H9 (cell line): ENCODE data around the gene TMEM200A. TPM values are rescaled to one million over a fixed set of nuclear protein-coding genes. Genes with fewer than 3 reads are reported as not detected.

Source experiments
- DNase-seq: peaks from one replicate; pipeline ENCODE4 v3.0.0-alpha.2; 2017
- H2AFZ ChIP-seq: one replicate; pipeline ENCODE4 v1.6.1; 2013; ENCODE audit warnings: mild to moderate bottlenecking, low read length, control low read depth, moderate library complexity
- H2AK5ac ChIP-seq: 2 replicates; pipeline ENCODE4 v1.6.1; 2013; ENCODE audit warnings: low read length, control low read depth, mixed read lengths; ENCODE audit not compliant: insufficient read length
- H2BK120ac ChIP-seq: one replicate; pipeline ENCODE4 v1.6.1; 2013; ENCODE audit warnings: low read depth, mild to moderate bottlenecking, low read length, control low read depth, inconsistent platforms; ENCODE audit not compliant: poor library complexity, severe bottlenecking
- H2BK12ac ChIP-seq: 2 replicates; pipeline ENCODE4 v1.6.1; 2013; ENCODE audit warnings: low read length, control low read depth, mixed read lengths, low read depth; ENCODE audit not compliant: insufficient read length
- H2BK15ac ChIP-seq: 2 replicates; pipeline ENCODE4 v1.6.1; 2013; ENCODE audit warnings: low read depth, low read length, control low read depth
- H2BK20ac ChIP-seq: one replicate; pipeline ENCODE4 v1.6.1; 2013; ENCODE audit warnings: low read depth, mild to moderate bottlenecking, low read length, control low read depth, inconsistent platforms; ENCODE audit not compliant: poor library complexity, severe bottlenecking
- H2BK5ac ChIP-seq: 2 replicates; pipeline ENCODE4 v1.6.1; 2013; ENCODE audit warnings: low read length, control low read depth, mixed read lengths; ENCODE audit not compliant: insufficient read length
- H3K14ac ChIP-seq: 2 replicates; pipeline ENCODE4 v1.6.1; 2013; ENCODE audit warnings: low read length, control low read depth; ENCODE audit not compliant: insufficient read depth
- H3K18ac ChIP-seq: 2 replicates; pipeline ENCODE4 v1.6.1; 2013; ENCODE audit warnings: low read depth, mild to moderate bottlenecking, mixed read lengths, low read length, control low read depth; ENCODE audit not compliant: insufficient read length
- H3K23ac ChIP-seq: 2 replicates; pipeline ENCODE4 v1.6.1; 2013; ENCODE audit warnings: low read length, control low read depth, mixed read lengths, low read depth; ENCODE audit not compliant: insufficient read length
- H3K23me2 ChIP-seq: 2 replicates; pipeline ENCODE4 v1.6.1; 2013; ENCODE audit warnings: low read depth, mild to moderate bottlenecking, mixed read lengths, low read length, control low read depth; ENCODE audit not compliant: insufficient read length, poor library complexity, severe bottlenecking
- H3K27ac ChIP-seq: 2 replicates; pipeline ENCODE4 v1.5.1; 2013; ENCODE audit warnings: low read length, control low read depth, mixed read lengths, low read depth; ENCODE audit not compliant: insufficient read length
- H3K27me3 ChIP-seq: 2 replicates; pipeline ENCODE4 v1.6.1; 2013; ENCODE audit warnings: low read length, control low read depth, inconsistent platforms; ENCODE audit not compliant: insufficient read depth
- H3K4ac ChIP-seq: 2 replicates; pipeline ENCODE4 v1.6.1; 2013; ENCODE audit warnings: low read depth, mild to moderate bottlenecking, control low read depth, inconsistent platforms, low read length, moderate library complexity
- H3K4me1 ChIP-seq: 2 replicates; pipeline ENCODE4 v1.6.1; 2013; ENCODE audit warnings: low read length, control low read depth, inconsistent platforms; ENCODE audit not compliant: insufficient read depth
- H3K4me2 ChIP-seq: 2 replicates; pipeline ENCODE4 v1.6.1; 2013; ENCODE audit warnings: low read length, control low read depth, mixed read lengths; ENCODE audit not compliant: insufficient read length, insufficient read depth
- H3K56ac ChIP-seq: 2 replicates; pipeline ENCODE4 v1.6.1; 2013; ENCODE audit warnings: low read depth, mild to moderate bottlenecking, mixed read lengths, low read length, control low read depth; ENCODE audit not compliant: insufficient read length
- H3K79me1 ChIP-seq: 2 replicates; pipeline ENCODE4 v1.6.1; 2013; ENCODE audit warnings: low read depth, mild to moderate bottlenecking, moderate library complexity, low read length, control low read depth, inconsistent platforms; ENCODE audit not compliant: insufficient read depth, poor library complexity, severe bottlenecking
- H3K79me2 ChIP-seq: 2 replicates; pipeline ENCODE4 v1.6.1; 2013; ENCODE audit warnings: low read length, control low read depth, inconsistent platforms; ENCODE audit not compliant: insufficient read depth
- H3K9ac ChIP-seq: 2 replicates; pipeline ENCODE4 v1.6.1; 2013; ENCODE audit warnings: low read length, control low read depth, mixed read lengths; ENCODE audit not compliant: insufficient read length; ENCODE audit errors: extremely low read depth
- H3K9me3 ChIP-seq: one replicate; pipeline ENCODE4 v1.6.1; 2013; ENCODE audit warnings: low read depth, low read length, inconsistent platforms; ENCODE audit not compliant: control insufficient read depth
- H3T11ph ChIP-seq: one replicate; pipeline ENCODE4 v1.6.1; 2013; ENCODE audit warnings: mild to moderate bottlenecking, low read length, control low read depth, inconsistent platforms
- H4K20me1 ChIP-seq: one replicate; pipeline ENCODE4 v1.6.1; 2013; ENCODE audit not compliant: control insufficient read depth, insufficient read length, insufficient read depth
- H4K5ac ChIP-seq: 2 replicates; pipeline ENCODE4 v1.6.1; 2013; ENCODE audit warnings: low read depth, mild to moderate bottlenecking, mixed read lengths, low read length, control low read depth; ENCODE audit not compliant: insufficient read length
- H4K8ac ChIP-seq: replicated peaks from 2 replicates; pipeline ENCODE4 v1.6.1; 2013; ENCODE audit warnings: low read length, control low read depth, mixed read lengths, low read depth; ENCODE audit not compliant: insufficient read length
- H4K91ac ChIP-seq: 2 replicates; pipeline ENCODE4 v1.6.1; 2013; ENCODE audit warnings: low read depth, mild to moderate bottlenecking, moderate library complexity, mixed read lengths, low read length, control low read depth; ENCODE audit not compliant: insufficient read length
- H3K27ac Mint-ChIP-seq, 3 experiments: 2 replicates in 2 of 3; 3 replicates in 1 of 3; pipeline ENCODE4 v1.8.0; 2020 to 2021; ENCODE audit warnings: mixed read lengths in 3 of 3, mild to moderate bottlenecking in 1 of 3, moderate library complexity in 1 of 3
- H3K27me3 Mint-ChIP-seq: 2 replicates; pipeline ENCODE4 v1.8.0; 2021; ENCODE audit warnings: low read depth, mild to moderate bottlenecking, moderate library complexity, mixed read lengths
- H3K36me3 Mint-ChIP-seq, 3 experiments: 2 replicates in 2 of 3; 3 replicates in 1 of 3; pipeline ENCODE4 v1.8.0; 2020 to 2021; ENCODE audit warnings: low read depth in 3 of 3, mixed read lengths in 3 of 3; ENCODE audit not compliant: insufficient read depth in 1 of 3
- H3K4me1 Mint-ChIP-seq, 2 experiments: 2 replicates each; pipeline ENCODE4 v1.8.0; 2020; ENCODE audit warnings: mixed read lengths in 2 of 2
- H3K4me3 Mint-ChIP-seq, 2 experiments: 2 replicates in 1 of 2; 3 replicates in 1 of 2; pipeline ENCODE4 v1.8.0; 2020 to 2021; ENCODE audit warnings: mild to moderate bottlenecking in 2 of 2, mixed read lengths in 2 of 2, moderate library complexity in 1 of 2
- H3K9me3 Mint-ChIP-seq, 2 experiments: 2 replicates in 1 of 2; 3 replicates in 1 of 2; pipeline ENCODE4 v1.8.0; 2020; ENCODE audit warnings: mild to moderate bottlenecking in 2 of 2, mixed read lengths in 2 of 2, moderate library complexity in 1 of 2
- WGBS: extraction: QIAGEN DNeasy Blood & Tissue Kit; methylation state at CpG from one replicate; pipeline ENCODE4 v1.1.7; 2013; ENCODE audit warnings: missing lambda C conversion rate, low lambda C conversion rate, mixed read lengths; ENCODE audit not compliant: insufficient read length; ENCODE audit errors: extremely low coverage; 5-methylcytosine and 5-hydroxymethylcytosine counted together
- total RNA-seq: library from RNA; stranded (reverse); gene quantifications from 2 replicates; pipeline ENCODE4 v1.2.1, GENCODE V29; 2021
- TF ChIP-seq, protein P1 (sequence below): fragments of 200-600 bp; sonication (generic); conservative IDR thresholded peaks from 3 replicates; pipeline ENCODE4 v1.8.0; 2021; ENCODE audit warnings: antibody characterized with exemption, mild to moderate bottlenecking

TMEM200A gene
- total RNA-seq, 1 experiment from 2014 or later, result 6.1 TPM

DNA sequence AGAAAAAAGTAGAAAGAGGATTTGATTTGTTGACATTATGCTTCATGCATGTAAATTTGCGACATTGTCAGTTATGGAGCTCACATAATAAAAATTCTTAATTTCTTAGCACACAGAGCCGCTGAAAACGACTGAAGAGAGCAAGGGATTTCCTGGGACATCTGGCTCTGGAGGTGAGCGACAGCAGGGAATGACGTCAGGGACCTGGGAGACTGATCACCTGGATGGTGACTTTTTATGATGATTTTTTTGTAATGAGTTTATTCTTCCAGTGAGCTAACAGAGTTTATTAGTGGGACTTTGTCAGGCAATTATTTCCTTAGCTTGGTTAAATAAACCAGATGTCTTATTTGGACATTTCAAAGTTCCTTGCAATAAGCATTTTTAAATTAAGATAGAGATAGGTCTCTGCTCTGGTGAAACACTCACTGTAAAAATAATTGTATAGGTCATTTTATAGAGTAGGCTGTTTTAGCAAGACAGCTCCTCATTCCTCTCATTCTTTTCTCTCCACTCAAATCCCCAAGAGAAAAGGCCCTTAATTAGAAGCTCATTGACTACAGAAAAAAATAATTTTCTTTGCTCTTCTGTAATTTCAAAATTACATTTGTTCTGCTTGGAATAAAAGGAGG, 19.4 kb downstream of the TMEM200A start:
- H3K9ac ChIP-seq, result no peak overlapping the region
- no CpG with 5 or more reads among the region's 5 CpGs for WGBS
- Mint-ChIP-seq H3K27ac (no peak overlapping the region), H3K4me1 (peaks cover 6 to 30% of the 10 kb centered on the region in 2 experiments; a peak in 3 of 4 replicates), H3K27me3 (no peaks in the 10 kb centered on the region), H3K36me3 (peaks cover 0 to 11% (median 2%) of the 10 kb centered on the region in 3 experiments; a peak in 3 of 7 replicates), H3K9me3 (no peaks in the 10 kb centered on the region), H3K4me3 (no peak overlapping the region)
- H2AK5ac ChIP-seq, result no peak overlapping the region
- no peak overlapping the region for H3K14ac ChIP-seq
- H3K9me3 ChIP-seq, result no peaks in the 10 kb centered on the region
- no peak overlapping the region for H4K91ac ChIP-seq
- H2BK15ac ChIP-seq, result no peak overlapping the region
- H4K5ac ChIP-seq, result no peak overlapping the region
- H3K27ac ChIP-seq, result no peak overlapping the region
- no peak overlapping the region for H3K18ac ChIP-seq
- no peak overlapping the region for H2BK20ac ChIP-seq
- no peaks in the 10 kb centered on the region; the same call in 1 of the 2 replicates for H3K4me1 ChIP-seq
- H2AFZ ChIP-seq, result no peak overlapping the region
- no peaks in the 10 kb centered on the region for H4K20me1 ChIP-seq
- H3K23me2 ChIP-seq, result no peaks in the 10 kb centered on the region
- no peak overlapping the region for H3T11ph ChIP-seq
- H3K27me3 ChIP-seq, result no peaks in the 10 kb centered on the region
- TF ChIP-seq, protein P1, sequence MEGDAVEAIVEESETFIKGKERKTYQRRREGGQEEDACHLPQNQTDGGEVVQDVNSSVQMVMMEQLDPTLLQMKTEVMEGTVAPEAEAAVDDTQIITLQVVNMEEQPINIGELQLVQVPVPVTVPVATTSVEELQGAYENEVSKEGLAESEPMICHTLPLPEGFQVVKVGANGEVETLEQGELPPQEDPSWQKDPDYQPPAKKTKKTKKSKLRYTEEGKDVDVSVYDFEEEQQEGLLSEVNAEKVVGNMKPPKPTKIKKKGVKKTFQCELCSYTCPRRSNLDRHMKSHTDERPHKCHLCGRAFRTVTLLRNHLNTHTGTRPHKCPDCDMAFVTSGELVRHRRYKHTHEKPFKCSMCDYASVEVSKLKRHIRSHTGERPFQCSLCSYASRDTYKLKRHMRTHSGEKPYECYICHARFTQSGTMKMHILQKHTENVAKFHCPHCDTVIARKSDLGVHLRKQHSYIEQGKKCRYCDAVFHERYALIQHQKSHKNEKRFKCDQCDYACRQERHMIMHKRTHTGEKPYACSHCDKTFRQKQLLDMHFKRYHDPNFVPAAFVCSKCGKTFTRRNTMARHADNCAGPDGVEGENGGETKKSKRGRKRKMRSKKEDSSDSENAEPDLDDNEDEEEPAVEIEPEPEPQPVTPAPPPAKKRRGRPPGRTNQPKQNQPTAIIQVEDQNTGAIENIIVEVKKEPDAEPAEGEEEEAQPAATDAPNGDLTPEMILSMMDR, result no peak
- no peak overlapping the region for H4K8ac ChIP-seq
- no peak overlapping the region for H2BK5ac ChIP-seq
- no peak overlapping the region for H2BK12ac ChIP-seq
- no peaks in the 10 kb centered on the region for H3K79me1 ChIP-seq
- no peak overlapping the region for H2BK120ac ChIP-seq
- no peak overlapping the region for H3K23ac ChIP-seq
- H3K4ac ChIP-seq, result no peak overlapping the region
- DNase-seq, result no peak
- H3K4me2 ChIP-seq, result no peak overlapping the region
- H3K79me2 ChIP-seq, result 0 out of 2 replicates have a peak, but pooled peaks cover 2% of the 10 kb centered on the region
- H3K56ac ChIP-seq, result no peak overlapping the region
